RPMI7951 (cell line): ENCODE measurements around the gene ZGPAT. TPM values are rescaled to one million over a fixed set of nuclear protein-coding genes. Genes with fewer than 3 reads are reported as not detected.

ENCODE experiments used
- DNase-seq: peaks from one replicate; pipeline ENCODE4 v3.0.0-alpha.2; 2012; ENCODE audit warnings: low read depth
- total RNA-seq: library from RNA; depleted of rRNA; stranded (reverse); fragments of >200 nt; shearing (Covaris generic); gene quantifications from 2 replicates; pipeline ENCODE4 v1.2.3, GENCODE V29; 2014

ZGPAT gene
- total RNA-seq, 1 experiment from 2014 or later, result 8.3 TPM

DNA sequence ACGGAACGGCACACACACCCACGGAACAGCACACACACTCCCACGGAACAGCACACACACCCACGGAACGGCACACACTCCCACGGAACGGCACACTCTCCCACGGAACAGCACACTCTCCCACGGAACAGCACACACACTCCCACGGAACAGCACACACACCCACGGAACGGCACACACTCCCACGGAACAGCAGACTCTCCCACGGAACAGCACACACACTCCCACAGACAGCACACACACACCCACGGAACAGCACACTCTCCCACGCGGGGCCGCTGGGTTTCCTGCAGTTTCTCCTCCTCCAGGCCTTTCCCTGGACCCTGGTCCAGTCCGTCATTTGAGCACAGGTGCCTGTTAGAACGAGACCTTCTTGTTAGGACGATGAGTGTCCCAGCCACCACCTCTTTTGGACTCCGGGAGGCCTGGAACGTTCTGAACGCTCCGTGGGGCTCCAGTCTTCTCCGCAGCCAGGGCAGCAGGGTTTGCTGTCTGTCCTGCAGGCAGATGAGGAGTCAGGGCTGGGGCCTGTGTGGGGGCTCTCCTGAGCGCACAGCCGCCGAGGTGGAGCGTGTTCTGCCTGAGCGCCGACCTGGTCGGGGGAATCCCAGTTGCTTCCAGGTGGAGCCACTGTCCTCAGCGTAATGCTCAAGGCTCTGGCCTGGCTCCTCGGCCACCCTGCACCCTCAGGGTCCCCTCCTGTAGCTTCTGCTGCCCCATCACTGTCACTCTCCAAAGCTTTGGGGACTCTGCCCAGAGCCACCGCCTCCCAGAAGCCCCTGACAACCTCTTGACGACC lies 29.0 kb upstream of the ZGPAT start:
- no peak for DNase-seq

DNA sequence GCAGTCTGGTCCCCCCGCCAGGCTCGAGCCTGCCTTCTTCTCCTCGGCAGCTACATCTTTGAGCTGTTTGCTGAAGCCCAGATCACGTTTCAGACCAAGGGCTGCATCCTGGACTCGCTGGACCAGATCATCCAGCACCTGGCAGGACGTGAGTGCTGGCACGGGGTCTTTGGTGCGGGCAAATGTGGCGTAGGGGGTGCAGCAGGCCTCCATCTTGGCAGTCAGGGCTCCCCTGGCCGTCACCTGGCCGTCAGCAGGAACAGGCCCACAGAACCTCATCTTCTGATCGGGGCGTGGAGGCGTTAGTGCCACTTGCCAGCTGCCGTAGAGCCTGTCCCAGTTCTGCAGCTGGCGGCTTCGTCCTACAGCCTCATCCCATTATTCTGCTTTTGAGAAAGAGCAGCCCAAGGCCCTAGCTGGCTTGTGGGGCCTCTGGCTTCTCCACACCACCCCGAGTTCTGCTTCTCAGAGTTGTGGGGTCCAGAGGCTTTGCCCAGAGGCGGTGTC lies 28.0 kb upstream of the ZGPAT start:
- DNase-seq, result no peak

GRCh38 chr20:63680427-63680826 lies 27.4 kb upstream of the ZGPAT start:
- DNase-seq, result no peak

DNA sequence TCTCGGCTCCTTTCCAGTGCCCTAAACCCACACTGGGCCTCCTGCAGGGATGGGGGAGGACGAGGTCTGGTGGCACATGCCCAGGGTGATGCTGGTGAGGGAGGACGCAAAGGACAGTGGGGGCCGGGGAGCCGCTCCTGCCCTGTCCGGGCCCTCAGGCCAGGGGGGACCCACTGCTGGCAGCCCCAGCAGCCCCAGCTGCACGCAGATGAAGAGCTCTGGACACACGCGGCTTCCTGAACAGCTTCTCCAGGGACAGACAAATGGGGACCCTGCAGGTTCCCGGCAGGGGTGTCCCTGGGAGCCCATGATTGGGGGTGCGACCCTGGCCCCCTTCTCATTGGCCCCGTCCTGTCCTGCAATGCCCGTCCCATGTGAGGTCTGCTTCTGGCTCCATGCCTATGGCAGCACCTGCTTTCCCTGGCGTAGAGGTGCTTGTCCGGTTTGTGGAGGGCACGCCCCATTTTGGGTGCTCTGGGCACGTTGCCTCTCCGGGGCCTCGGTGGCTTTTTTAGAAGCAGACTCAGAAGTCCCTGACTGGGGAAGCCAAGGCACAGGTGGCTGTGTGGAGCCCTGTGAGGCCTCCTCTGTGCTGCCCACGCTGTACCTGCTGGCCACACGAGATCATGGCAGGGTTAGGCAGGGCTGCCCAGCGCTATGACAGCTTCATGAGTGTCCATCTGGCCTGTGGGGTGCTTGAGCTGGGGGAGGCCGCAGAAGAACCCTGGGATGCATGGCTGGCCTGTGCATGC lies 26.8 kb upstream of the ZGPAT start:
- DNase-seq, result no peak

- no peak for DNase-seq
Observed at GRCh38 chr20:63681609-63682142, 26.2 kb upstream of the ZGPAT start.

DNA sequence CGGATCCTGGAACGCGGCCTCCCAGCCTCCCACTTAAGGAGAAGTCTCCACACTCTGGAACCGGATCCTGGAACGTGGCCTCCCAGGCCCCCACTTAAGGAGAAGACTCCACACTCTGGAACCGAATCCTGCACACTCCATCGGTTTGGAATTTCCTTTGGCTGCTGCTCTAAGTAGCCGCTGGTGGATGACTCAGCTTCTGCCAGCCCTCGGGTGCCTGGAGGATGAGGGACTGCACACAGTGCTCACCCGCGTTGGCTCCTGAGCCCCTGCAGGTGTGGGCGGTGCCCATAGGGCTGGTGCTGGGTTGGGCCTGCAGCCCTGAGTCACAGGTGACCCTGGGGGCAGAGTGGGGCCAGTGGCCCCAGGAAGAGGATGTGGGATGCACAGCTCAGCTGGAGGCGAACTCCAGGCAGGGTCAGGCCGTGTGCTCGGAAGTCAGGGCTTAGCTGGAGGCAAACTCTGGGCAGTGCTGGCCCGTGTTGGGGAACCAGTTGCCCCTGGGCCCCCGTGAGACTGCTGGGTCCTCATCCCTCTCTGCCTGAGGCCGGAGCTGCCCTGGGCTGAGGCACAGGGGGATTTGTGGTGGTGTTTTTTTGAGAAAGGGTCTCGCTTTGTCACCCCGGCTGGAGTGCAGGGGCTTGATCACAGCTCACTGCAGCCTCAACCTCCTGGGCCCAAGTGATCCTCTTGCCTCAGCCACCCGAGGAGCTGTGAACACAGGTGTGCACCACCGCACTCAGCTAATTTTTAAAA lies 25.3 kb upstream of the ZGPAT start:
- DNase-seq, result peak; percentile 100

- DNase-seq, result no peak
Observed at GRCh38 chr20:63685269-63686026, 22.4 kb upstream of the ZGPAT start.

DNA sequence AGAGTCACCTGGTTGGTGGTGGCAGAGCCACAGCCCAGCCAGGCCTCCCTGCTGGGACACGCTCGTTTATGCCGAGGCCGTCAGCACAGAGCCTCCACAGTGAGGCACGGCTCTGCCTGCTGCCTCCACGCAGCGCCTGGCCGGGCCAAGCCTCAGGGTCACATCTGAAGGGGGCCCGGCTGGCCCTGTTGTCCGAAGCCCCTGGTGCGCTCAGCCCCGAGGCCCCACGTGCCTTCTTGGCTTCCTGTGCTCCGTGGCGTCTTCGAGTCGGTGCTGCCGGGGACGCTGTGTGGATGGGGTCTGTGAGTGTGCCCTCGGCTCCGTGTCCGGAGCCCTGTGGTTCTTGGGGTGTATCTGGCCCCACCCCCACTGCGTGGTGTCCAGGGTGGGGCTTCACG lies 21.7 kb upstream of the ZGPAT start:
- DNase-seq, result no peak

GRCh38 chr20:63686492-63687321 lies 21.1 kb upstream of the ZGPAT start:
- DNase-seq, result peak; percentile 99

DNA sequence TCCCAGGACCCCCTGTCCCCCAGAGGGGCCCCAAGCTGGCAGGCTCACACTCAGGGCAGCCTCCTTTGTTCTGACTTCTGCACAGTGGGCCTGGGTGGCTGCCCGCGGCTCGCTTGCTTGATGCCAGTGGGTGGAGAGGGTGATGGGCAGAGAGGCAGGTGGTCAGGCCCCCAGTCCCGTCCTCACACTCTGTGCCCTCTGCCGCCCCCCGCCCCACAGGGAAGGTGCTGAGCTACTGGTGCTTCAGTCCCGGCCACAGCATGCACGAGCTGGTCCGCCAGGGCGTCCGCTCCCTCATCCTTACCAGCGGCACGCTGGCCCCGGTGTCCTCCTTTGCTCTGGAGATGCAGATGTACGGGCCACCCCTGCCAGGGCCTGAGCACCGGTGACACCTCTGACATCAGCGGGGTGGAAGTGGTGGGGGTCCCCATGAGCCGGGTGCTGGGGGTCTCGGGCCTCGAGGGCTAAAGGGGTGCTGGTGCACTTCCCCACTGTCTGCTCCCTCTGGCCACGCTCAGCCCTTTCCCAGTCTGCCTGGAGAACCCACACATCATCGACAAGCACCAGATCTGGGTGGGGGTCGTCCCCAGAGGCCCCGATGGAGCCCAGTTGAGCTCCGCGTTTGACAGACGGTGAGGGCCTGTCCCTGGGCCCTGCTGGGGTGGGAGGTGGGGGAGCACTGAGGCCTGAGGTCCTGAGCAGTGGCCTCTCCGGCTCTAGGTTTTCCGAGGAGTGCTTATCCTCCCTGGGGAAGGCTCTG lies 20.2 kb upstream of the ZGPAT start:
- no peak for DNase-seq

GRCh38 chr20:63688228-63689045 lies 19.4 kb upstream of the ZGPAT start:
- no peak for DNase-seq

GRCh38 chr20:63689046-63690002 lies 18.5 kb upstream of the ZGPAT start:
- no peak for DNase-seq

- no peak for DNase-seq
Observed at GRCh38 chr20:63690003-63690897, 17.6 kb upstream of the ZGPAT start.

GRCh38 chr20:63690898-63691710 lies 16.7 kb upstream of the ZGPAT start:
- no peak for DNase-seq

GRCh38 chr20:63691711-63692435 lies 16.0 kb upstream of the ZGPAT start:
- no peak for DNase-seq
